HG02610 (cell line): ENCODE results near the gene ABHD17A.
A peak's percentile ranks its signal among the peaks of the same experiment; 100 is the strongest.

Experiments used
- ATAC-seq: cut with Tn5 transposase; IDR thresholded peaks from one replicate; pipeline ENCODE4 v1.9.1; 2021; ENCODE audit warnings: mild to moderate bottlenecking, moderate library complexity; ENCODE audit not compliant: unreplicated experiment

ABHD17A gene

GRCh38 chr19:1854542-1855039, 30.7 kb downstream of the ABHD17A start:
- ATAC-seq: no peak

DNA sequence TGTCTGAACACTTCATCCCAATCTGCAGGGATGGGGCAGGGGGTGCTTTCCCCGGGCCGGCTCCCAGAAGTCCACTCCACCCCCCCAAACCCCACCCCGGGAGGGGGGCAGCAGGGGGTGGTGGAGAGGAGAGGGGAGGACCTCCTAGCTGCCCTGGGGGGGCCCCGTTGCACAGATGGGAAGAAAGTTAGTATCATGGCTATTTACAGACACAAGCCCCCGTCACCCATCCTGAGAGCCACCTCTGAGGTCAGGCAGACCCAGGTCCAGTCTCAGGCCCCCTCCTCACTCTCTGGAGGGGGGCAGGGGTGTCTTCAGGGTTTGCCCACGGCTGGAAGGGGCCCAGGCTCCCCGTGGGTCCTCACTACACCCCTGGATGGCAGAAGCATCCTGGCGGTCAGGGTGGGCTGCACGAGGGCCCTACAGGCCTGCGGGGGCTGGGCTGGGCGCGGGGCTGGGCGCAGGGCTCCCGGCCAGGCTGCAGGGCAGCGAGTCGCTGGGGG, 31.2 kb downstream of the ABHD17A start:
- no peak for ATAC-seq

- peak; percentile 25 for ATAC-seq
These were observed 31.8 kb downstream of the ABHD17A start for GRCh38 chr19:1853295-1854038.

- no peak for ATAC-seq
These were observed 32.6 kb downstream of the ABHD17A start for GRCh38 chr19:1852581-1853128.

DNA sequence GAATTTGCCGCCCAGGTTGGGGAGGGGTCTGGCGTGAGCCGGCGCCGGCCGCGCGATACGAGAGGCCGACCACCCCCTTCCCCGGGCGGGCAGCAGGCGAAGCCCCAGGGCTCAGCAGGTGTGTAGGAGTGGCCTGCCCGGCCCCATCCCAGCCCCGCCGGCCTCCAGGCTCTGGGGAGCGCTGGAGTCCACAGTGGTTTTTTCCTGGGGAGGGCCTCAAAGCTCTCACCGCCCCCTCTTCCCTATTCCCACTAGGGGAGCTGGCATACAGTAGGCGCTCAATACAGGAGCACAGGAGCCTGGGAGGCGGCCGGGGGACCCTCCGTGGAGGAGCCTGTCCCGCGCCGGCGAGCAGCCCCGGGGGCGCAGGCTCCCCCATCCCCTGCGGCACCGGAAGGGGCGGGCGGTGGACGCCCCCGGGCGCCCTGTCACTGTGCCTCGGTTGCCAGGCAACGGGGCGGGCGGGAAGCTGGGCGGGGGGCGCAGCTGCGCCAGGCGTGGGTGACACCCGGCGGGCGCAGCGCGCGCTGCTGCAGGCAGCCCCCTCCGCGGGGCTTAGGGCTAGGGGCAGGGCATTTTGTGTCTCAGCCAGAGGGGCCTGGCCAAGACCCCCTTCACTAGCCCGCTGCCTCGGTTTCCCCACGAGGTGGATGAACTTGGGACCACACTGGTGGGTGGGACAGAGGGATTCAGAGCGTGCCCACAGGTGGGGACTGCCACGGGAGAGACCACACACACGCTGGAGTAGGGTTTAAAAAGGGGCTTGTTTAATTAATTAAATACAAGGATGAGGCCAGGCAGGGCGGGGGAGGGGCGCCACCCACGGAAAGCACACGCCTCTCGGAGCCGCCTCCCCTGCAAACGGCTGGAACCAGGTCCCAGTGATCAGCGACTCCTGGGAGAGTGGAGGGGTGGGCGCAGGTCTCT, 33.4 kb downstream of the ABHD17A start:
- no peak for ATAC-seq

GRCh38 chr19:1850809-1851653, 34.3 kb downstream of the ABHD17A start:
- no peak for ATAC-seq

DNA sequence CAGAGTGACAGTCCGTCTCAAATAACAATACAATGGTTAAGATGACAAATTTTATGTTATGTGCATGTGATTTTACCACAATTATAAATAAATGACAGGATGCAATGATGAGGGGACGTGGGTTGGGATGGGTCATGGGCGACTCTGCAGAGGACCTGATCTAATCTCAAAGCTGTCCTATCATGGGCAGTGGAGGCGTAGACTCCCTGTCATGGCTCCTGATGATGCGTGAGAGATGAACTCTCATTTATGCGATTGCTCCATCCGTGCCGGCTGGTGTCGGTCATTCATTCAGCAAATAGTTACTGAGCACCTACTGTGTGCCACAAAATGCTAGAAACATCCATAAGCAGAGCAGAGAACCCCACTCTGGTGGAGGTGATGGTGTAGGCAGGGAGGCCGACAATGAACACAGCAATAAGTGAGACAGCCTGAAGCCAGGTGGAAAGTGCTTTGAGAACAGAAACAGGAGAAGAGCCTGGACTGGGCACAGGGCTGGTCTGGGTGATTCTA, 35.4 kb downstream of the ABHD17A start:
- no peak for ATAC-seq

DNA sequence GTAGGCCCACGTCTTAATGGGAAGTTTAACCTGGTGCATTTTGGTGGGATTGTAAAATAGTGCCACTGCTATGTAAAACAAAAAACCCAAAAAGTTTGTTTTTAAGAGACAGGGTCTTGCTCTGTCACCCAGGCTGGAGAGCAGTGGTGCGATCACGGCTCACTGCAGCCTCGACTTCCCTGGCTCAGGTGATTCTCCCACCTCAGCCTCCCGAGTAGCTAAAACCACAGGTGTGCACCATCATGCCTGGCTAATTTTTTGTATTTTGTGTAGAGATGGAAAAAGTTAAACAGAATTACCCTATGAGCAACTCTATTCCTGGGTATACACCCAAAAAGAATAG, 36.2 kb downstream of the ABHD17A start:
- no peak for ATAC-seq

DNA sequence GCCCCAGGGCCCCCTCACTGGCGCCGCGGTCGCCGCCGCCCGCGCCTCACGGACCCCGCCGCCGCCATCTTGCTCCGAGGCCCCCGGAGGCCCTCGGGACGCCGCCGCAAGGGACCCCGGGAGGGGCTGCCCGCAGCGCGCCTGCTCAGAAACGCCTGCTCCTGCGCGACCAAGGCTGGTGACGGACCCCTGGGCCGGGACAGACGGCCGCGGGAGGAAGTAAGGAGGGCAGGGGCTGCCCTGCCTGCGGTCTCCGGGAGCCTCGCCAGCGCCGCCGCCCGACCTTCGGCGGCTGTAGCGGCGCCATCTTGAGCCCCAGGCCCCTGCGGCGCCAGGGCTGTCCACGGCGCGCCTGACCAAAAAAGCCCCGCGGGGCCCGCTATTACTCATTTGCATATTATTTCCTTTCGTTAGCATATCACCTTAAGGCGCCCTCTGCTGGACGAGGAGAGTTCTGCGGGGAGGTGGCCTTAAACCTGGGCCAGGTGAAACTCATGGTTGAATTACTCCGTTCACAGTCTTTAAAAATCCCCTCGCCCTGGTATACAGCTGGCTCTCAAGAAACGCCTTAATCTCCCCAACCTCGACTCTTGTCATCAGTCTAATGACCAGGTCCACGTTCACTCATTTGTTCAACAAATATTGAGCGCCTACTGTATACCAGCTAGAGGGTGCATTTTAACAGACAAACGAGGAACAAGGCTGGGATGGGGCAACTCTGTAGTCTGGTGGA, 36.7 kb downstream of the ABHD17A start, which contains the start of gene REXO1:
TSS of gene REXO1 (minus strand) at position 85 of the 733 bp plus-strand sequence. CDS start 125 bp downstream, outside the sequence.
- peak; percentile 57 for ATAC-seq

GRCh38 chr19:1847684-1848398, 37.5 kb downstream of the ABHD17A start:
- peak; percentile 27 for ATAC-seq

DNA sequence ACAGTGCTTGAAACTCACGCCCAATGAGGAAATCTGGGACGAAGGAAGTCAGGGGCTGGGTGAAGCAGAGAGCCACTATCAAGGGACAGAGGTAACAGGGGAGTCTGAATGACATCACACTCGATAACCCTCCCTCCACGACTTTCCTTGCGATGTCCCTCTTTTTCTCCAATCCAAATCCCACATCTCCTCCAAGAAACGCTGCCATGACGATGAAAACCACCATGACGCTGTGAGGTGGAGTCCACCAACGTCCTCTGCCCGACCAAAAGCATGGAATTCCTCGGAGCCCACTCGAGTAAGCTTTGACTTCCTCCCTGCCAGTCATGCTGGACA, 38.0 kb downstream of the ABHD17A start:
- no peak for ATAC-seq

DNA sequence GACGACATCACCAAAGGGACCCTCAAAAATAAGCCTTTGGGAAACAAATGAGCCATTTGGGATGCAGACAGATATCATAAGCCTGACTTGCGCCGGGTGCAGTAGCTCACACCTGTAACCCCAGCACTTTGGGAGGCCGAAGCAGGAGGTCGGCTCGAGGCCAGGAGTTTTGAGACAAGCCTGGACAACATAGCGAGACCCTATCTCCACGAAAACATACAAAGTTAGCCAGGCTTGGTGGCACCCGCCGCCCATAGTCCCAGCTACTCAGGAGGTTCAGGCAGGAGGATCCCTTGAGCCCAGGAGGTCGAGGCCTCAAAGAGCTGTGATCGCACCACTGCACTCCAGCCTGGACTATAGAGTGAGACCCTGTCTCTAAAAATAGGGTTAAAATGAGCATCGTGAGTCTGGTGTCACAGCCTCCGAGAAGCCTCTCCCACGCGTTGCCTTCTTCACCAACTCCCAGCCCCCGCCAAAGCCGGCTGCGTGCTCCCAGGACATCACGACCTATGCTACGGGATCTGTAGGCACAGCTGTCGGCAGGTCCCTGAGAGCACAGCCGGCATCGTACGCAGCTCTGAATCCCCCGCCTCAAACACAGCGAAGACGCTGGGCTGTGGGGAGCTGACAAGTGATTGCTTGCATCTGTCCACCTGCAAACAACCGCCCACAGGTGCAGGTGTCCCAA, 38.6 kb downstream of the ABHD17A start:
- no peak for ATAC-seq

DNA sequence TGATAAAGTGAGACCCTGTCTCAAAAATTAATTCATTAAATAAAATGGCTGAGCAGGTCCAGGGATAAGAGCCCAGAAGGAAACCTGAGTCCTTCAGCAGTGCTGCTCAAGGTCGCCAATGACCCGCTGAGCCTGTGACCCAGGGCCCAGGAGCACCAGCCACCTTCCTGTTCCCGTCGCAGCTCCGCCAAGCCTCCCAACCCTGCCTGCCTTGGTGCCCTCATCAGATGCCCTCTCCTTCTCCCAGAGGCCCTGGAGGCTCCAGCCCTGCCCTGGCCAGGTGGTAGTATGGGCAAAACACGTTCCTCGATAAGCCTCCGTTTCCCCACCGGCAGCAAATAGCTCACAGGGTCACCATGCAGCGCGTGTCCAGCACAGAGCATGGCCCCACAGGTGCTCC, 39.7 kb downstream of the ABHD17A start:
- no peak for ATAC-seq

DNA sequence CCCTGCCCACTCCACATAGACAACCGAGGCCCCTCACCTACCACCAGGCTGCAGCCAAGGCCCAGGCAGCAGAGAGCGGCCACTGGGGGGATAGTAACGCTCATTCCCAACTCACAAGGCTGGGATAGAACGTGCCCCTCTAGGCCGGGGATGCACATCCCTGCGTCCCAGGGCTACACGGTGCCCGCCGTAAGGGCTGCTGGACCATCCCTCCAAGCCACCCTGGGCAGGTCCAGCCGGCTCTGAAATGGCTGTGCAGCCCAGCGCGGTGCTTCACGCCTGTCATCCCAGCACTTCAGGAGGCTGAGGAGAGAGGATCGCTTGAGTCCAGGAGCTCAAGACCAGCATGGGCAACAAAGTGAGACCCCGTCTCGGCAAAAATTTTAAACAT, 40.2 kb downstream of the ABHD17A start:
- ATAC-seq: no peak

DNA sequence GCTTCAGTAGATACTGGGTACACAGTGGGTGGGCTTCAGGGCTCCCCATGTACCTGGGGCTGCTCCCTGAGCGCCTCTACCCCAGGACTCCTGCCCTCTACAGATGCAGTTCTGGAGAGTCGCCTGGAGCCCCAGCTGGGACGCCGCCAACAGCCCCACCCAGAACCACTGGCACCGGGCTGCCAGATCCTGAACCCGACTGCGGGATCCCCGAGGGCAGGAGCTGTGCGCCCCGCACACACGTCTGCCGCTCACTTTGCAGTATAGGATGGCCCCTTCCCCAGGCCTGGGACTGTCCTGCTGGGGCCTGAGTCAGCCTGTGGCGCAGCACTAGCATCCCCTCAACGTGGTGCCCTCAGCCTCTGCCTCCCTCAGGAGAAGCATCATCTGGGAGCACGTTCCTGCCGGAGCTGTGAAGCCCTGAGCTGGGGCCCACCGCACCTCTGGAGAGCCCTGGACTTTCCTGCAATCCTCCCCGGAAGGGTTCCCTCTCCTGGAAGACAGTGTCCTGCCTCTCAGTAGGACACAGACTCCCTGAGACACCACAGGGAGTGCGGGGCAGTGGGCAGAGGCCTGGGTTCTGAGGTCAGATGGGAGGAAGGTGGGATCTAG, 40.7 kb downstream of the ABHD17A start:
- ATAC-seq: no peak

- ATAC-seq: no peak
These were observed 41.5 kb downstream of the ABHD17A start for GRCh38 chr19:1843646-1844394.

- no peak for ATAC-seq
These were observed 42.2 kb downstream of the ABHD17A start for GRCh38 chr19:1843116-1843515.
